ENCODE data around the gene ORAI3. TPM values are rescaled to one million over a fixed set of nuclear protein-coding genes. Genes with fewer than 3 reads are reported as not detected.

The ORAI3 gene
- total RNA-seq, 1 experiment from 2014 or later = 46.4 TPM

Other genes starting within 250 kb of the ORAI3 start
- 9.3 and 11.4 TPM in 2 replicates for gene SRCAP, start 249.9 kb upstream of the ORAI3 start, total RNA-seq (2014; rRNA removed; shearing (Covaris generic))
- 57.7 and 61.5 TPM in 2 replicates for gene PHKG2, start 200.6 kb upstream of the ORAI3 start, total RNA-seq (2014; rRNA removed; shearing (Covaris generic))
- 6.5 and 10.5 TPM in 2 replicates for gene CFAP119, start 187.0 kb upstream of the ORAI3 start, total RNA-seq (2014; rRNA removed; shearing (Covaris generic))
- gene RNF40, start 186.7 kb upstream of the ORAI3 start, total RNA-seq (2014; rRNA removed; shearing (Covaris generic)) = 105 and 107 TPM in 2 replicates
- gene ZNF629, start 161.9 kb upstream of the ORAI3 start, total RNA-seq (2014; rRNA removed; shearing (Covaris generic)) = 20.5 and 20.8 TPM in 2 replicates
- gene BCL7C, start 55.0 kb upstream of the ORAI3 start, total RNA-seq (2014; rRNA removed; shearing (Covaris generic)) = 57.3 and 60.8 TPM in 2 replicates
- 1.9 and 2.3 TPM in 2 replicates for gene CTF1, start 52.5 kb upstream of the ORAI3 start, total RNA-seq (2014; rRNA removed; shearing (Covaris generic))
- 18.7 and 32.5 TPM in 2 replicates for gene FBXL19, start 25.5 kb upstream of the ORAI3 start, total RNA-seq (2014; rRNA removed; shearing (Covaris generic))
- 3.5 and 3.8 TPM in 2 replicates for gene SETD1A, start 8.7 kb downstream of the ORAI3 start, total RNA-seq (2014; rRNA removed; shearing (Covaris generic))
- 30.4 and 33.8 TPM in 2 replicates for gene HSD3B7, start 36.1 kb downstream of the ORAI3 start, total RNA-seq (2014; rRNA removed; shearing (Covaris generic))
- gene STX1B, start 61.6 kb downstream of the ORAI3 start, total RNA-seq (2014; rRNA removed; shearing (Covaris generic)) = 0.26 and 3.5 TPM in 2 replicates
- 35.2 and 40.0 TPM in 2 replicates for gene STX4, start 84.5 kb downstream of the ORAI3 start, total RNA-seq (2014; rRNA removed; shearing (Covaris generic))
- 31.2 and 35.5 TPM in 2 replicates for gene ZNF668, start 125.2 kb downstream of the ORAI3 start, total RNA-seq (2014; rRNA removed; shearing (Covaris generic))
- 10.3 and 11.5 TPM in 2 replicates for gene ZNF646, start 125.4 kb downstream of the ORAI3 start, total RNA-seq (2014; rRNA removed; shearing (Covaris generic))
- 2.0 and 3.5 TPM in 2 replicates for gene PRSS53, start 139.9 kb downstream of the ORAI3 start, total RNA-seq (2014; rRNA removed; shearing (Covaris generic))
- 137 and 164 TPM in 2 replicates for gene VKORC1, start 145.7 kb downstream of the ORAI3 start, total RNA-seq (2014; rRNA removed; shearing (Covaris generic))
- 28.6 and 38.1 TPM in 2 replicates for gene BCKDK, start 159.3 kb downstream of the ORAI3 start, total RNA-seq (2014; rRNA removed; shearing (Covaris generic))
- 46.6 and 55.6 TPM in 2 replicates for gene KAT8, start 168.6 kb downstream of the ORAI3 start, total RNA-seq (2014; rRNA removed; shearing (Covaris generic))
- 2.9 and 4.2 TPM in 2 replicates for gene PRSS8, start 186.7 kb downstream of the ORAI3 start, total RNA-seq (2014; rRNA removed; shearing (Covaris generic))
- gene PRSS36, start 201.0 kb downstream of the ORAI3 start, total RNA-seq (2014; rRNA removed; shearing (Covaris generic)) = 0.41 and 0.55 TPM in 2 replicates
- gene FUS, start 231.1 kb downstream of the ORAI3 start, total RNA-seq (2014; rRNA removed; shearing (Covaris generic)) = 14.4 and 26.9 TPM in 2 replicates